Endothelial cell of umbilical vein (primary cell): ENCODE results near the gene XXYLT1. TPM values are rescaled to one million over a fixed set of nuclear protein-coding genes. Genes with fewer than 3 reads are reported as not detected.

ENCODE experiments used
- BruUV-seq: library from RNA; stranded (reverse); fragments of 400-500 nt; replicated peaks from 2 replicates; lab custom pipeline; 2021; lab: Mats Ljungman, UMichigan
- CTCF ChIA-PET: fragments of 300-600, 350-600 bp; sonication (Branson Sonifier 250); formaldehyde crosslinking; loops from one replicate; lab custom pipeline; 2021; ENCODE audit warnings: antibody characterized with exemption, inconsistent platforms; lab: Charles Lee
- POLR2A ChIA-PET: fragments of 300-600, 350-600 bp; sonication (Branson Sonifier 250); formaldehyde crosslinking; loops from one replicate; lab custom pipeline; 2021; ENCODE audit warnings: antibody characterized with exemption, inconsistent platforms; lab: Charles Lee
- DNase-seq: peaks from one replicate; pipeline ENCODE4 v3.0.0-alpha.2; 2011; ENCODE audit warnings: low read depth, low spot score
- FAIRE-seq: peaks from 2 replicates; lab custom pipeline; 2011; peaks lifted over from hg19 to GRCh38; lab: Jason Lieb, UNC
- H2AFZ ChIP-seq: 2 replicates; pipeline ENCODE4 v1.6.0; 2012; ENCODE audit warnings: low read depth, low read length, control low read depth, inconsistent platforms
- H3K27ac ChIP-seq: 2 replicates; pipeline ENCODE4 v1.5.1; 2011; ENCODE audit warnings: low read depth, mild to moderate bottlenecking, control low read depth, low read length, moderate library complexity; ENCODE audit not compliant: insufficient read depth
- H3K27me3 ChIP-seq, 2 experiments: 2 replicates each; pipeline versions ENCODE4 v1.6.0 to v1.6.1; 2011; ENCODE audit warnings: low read length in 2 of 2, mixed read lengths in 1 of 2; ENCODE audit not compliant: control insufficient read depth in 2 of 2, insufficient read depth in 2 of 2
- H3K36me3 ChIP-seq, 2 experiments: 2 replicates in 1 of 2; 3 replicates in 1 of 2; pipeline ENCODE4 v1.5.1; 2011; ENCODE audit warnings: low read length in 2 of 2, mild to moderate bottlenecking in 1 of 2, moderate library complexity in 1 of 2; ENCODE audit not compliant: control insufficient read depth in 2 of 2, insufficient read depth in 2 of 2; ENCODE audit errors: extremely low read depth in 1 of 2
- H3K4me1 ChIP-seq: 3 replicates; pipeline ENCODE4 v1.5.1; 2011; ENCODE audit warnings: mild to moderate bottlenecking, low read length; ENCODE audit not compliant: control insufficient read depth, insufficient read depth; ENCODE audit errors: extremely low read depth
- H3K4me2 ChIP-seq: 2 replicates; pipeline ENCODE4 v1.6.1; 2011; ENCODE audit warnings: low read length, control low read depth, mixed read lengths; ENCODE audit not compliant: insufficient read depth
- H3K4me3 ChIP-seq, 3 experiments: fragments of 200-600 bp in 1 of 3; sonication (generic), shearing (Covaris generic) in 1 of 3; replicated peaks in 1 of 3; 2 replicates each; pipeline ENCODE4 v1.5.1; 2011 to 2016; ENCODE audit warnings: control low read depth in 3 of 3, low read length in 3 of 3, mild to moderate bottlenecking in 2 of 3, inconsistent platforms in 1 of 3, low read depth in 1 of 3, moderate library complexity in 1 of 3; ENCODE audit not compliant: insufficient read depth in 1 of 3
- H3K79me2 ChIP-seq: 2 replicates; pipeline ENCODE4 v1.6.0; 2012; ENCODE audit warnings: low read length, inconsistent platforms; ENCODE audit not compliant: control insufficient read depth, insufficient read depth
- H3K9ac ChIP-seq: replicated peaks from 2 replicates; pipeline ENCODE3; 2011; ENCODE audit warnings: low read length, control low read depth; ENCODE audit not compliant: insufficient read depth; ENCODE audit errors: extremely low read depth
- H3K9me1 ChIP-seq: replicated peaks from 3 replicates; pipeline ENCODE4 v1.6.0; 2011; ENCODE audit warnings: mild to moderate bottlenecking, low read length; ENCODE audit not compliant: control insufficient read depth, insufficient read depth; ENCODE audit errors: extremely low read depth
- H3K9me3 ChIP-seq: replicated peaks from 2 replicates; pipeline ENCODE4 v1.5.1; 2012; ENCODE audit warnings: low read length, inconsistent platforms; ENCODE audit not compliant: control insufficient read depth, insufficient read depth
- H4K20me1 ChIP-seq: replicated peaks from 2 replicates; pipeline ENCODE3; 2011; ENCODE audit warnings: mild to moderate bottlenecking, low read length; ENCODE audit not compliant: control insufficient read depth, insufficient read depth; ENCODE audit errors: extremely low read depth
- CTCF ChIP-seq, 2 donors: IDR thresholded peaks; 1 replicate in 1 of 2; 2 replicates in 1 of 2; pipeline ENCODE4 v1.5.1; 2011; ENCODE audit warnings: low read length in 2 of 2, mild to moderate bottlenecking in 2 of 2, moderate library complexity in 2 of 2, control low read depth in 1 of 2, inconsistent platforms in 1 of 2, low read depth in 1 of 2; ENCODE audit not compliant: insufficient read depth in 1 of 2; ENCODE audit errors: extremely low read depth in 1 of 2
- EZH2 ChIP-seq: IDR thresholded peaks from 2 replicates; pipeline ENCODE4 v1.6.1; 2012; ENCODE audit warnings: borderline replicate concordance, low read depth, mild to moderate bottlenecking, moderate library complexity, low read length, inconsistent platforms; ENCODE audit not compliant: severe bottlenecking
- GATA2 ChIP-seq: IDR thresholded peaks from 2 replicates; pipeline ENCODE4 v1.7.0; 2011; ENCODE audit warnings: low read depth, mild to moderate bottlenecking, moderate library complexity, mixed read lengths, low read length; ENCODE audit not compliant: insufficient read length, insufficient read depth
- MAX ChIP-seq: IDR thresholded peaks from 2 replicates; pipeline ENCODE4 v1.6.1; 2011; ENCODE audit not compliant: insufficient read depth, insufficient read length
- MYC ChIP-seq: IDR thresholded peaks from one replicate; pipeline ENCODE4 v1.6.1; 2011; ENCODE audit warnings: mild to moderate bottlenecking, low read depth, low read length
- POLR2A ChIP-seq: IDR thresholded peaks from 2 replicates; pipeline ENCODE4 v1.6.1; 2012; ENCODE audit warnings: low read depth, mild to moderate bottlenecking, control low read depth, low read length
- POLR2AphosphoS5 ChIP-seq: IDR thresholded peaks from 2 replicates; pipeline ENCODE4 v1.6.1; 2012; ENCODE audit warnings: low read depth, mild to moderate bottlenecking, control low read depth, low read length, moderate library complexity; ENCODE audit not compliant: insufficient read depth
- dilution Hi-C: fragments of 300-500 bp; cut with MboI; formaldehyde crosslinking; loops from one replicate; pipeline ENCODE4 v1.15.0; 2019; ENCODE audit warnings: low sequenced_read_pairs; ENCODE audit not compliant: extremely low pct_ligation_motif_present
- intact Hi-C: fragments of 100-400 bp; cut with micrococcal nuclease; formaldehyde crosslinking; loops from one replicate; pipeline ENCODE4 v1.10.0; 2022
- polyA plus RNA-seq, 4 experiments: library from polyadenylated mRNA; depleted of rRNA in 3 of 4; stranded (reverse) in 3 of 4; unstranded in 1 of 4; fragments of >200 nt; gene quantifications; 2 replicates each; pipeline versions ENCODE4 v1.2.1 to v1.2.3, GENCODE V29; 2011 to 2012; ENCODE audit warnings: missing spikeins in 1 of 4
- total RNA-seq: library from RNA; stranded (reverse); gene quantifications from 2 replicates; pipeline ENCODE4 v1.2.3, GENCODE V29; 2021

XXYLT1 gene
- total and polyA plus RNA-seq, 2 donors (not counting 3 experiments of a cell fraction or from before 2014, with no cell fraction given) = 54.4 to 78.1 TPM

GRCh38 chr3:195023576-195023975 lies 247.4 kb downstream of the XXYLT1 start:
- Histone ChIP-seq H3K9me3 (no peaks in the 10 kb centered on the region), H3K4me2 (no peak overlapping the region), H3K4me1 (peaks cover 13% of the 10 kb centered on the region), H3K9ac (no peak overlapping the region), H3K4me3 (no peak overlapping the region), H3K36me3 (no peaks in the 10 kb centered on the region), H3K79me2 (no peaks in the 10 kb centered on the region), H4K20me1 (no peaks in the 10 kb centered on the region), H2AFZ (no peak overlapping the region), H3K27me3 (no peaks in the 10 kb centered on the region), H3K9me1 (no peaks in the 10 kb centered on the region), H3K27ac (no peak overlapping the region)
- intact Hi-C loops (no loop called here), dilution Hi-C loops (no loop called here)
- FAIRE-seq (no peak), DNase-seq (no peak)
- POLR2A ChIA-PET = no interaction called here
- CTCF ChIA-PET = no interaction called here
- no peak for TF ChIP-seq MAX
- BruUV-seq = no TSS peak

- intact Hi-C loops = no loop called here
- no TSS peak for BruUV-seq
- ChIA-PET CTCF (interaction anchor here (0.8 to 3.0 kb wide), 5 partner anchors 7 to 19 kb away, joined by 3 to 9 read pairs (median 3); no protein-coding TSS in a partner anchor), POLR2A (interaction anchor here (1.7 kb wide), 1 partner anchor 9 kb away, joined by 8 read pairs; no protein-coding TSS in a partner anchor)
- H3K27me3 ChIP-seq = no peaks in the 10 kb centered on the region
- no peaks in the 10 kb centered on the region for H3K9me1 ChIP-seq
- dilution Hi-C loops = no loop called here
- no peak overlapping the region for H3K4me3 ChIP-seq
- H4K20me1 ChIP-seq = no peaks in the 10 kb centered on the region
- H2AFZ ChIP-seq = peak overlapping the region; percentile 15
- no peak overlapping the region for H3K4me2 ChIP-seq
- no peak overlapping the region for H3K9ac ChIP-seq
- peaks cover 13% of the 10 kb centered on the region for H3K4me1 ChIP-seq
- no peak for TF ChIP-seq POLR2A
- TF ChIP-seq GATA2 = no peak
- no peak for TF ChIP-seq MYC
- no peak for TF ChIP-seq CTCF (IDR thresholded peaks at IDR 0.05; ENCODE audit: extremely low read depth in 1 of 2, insufficient read depth in 1 of 2, low read depth in 1 of 2, low read length in 2 of 2)
- TF ChIP-seq POLR2AphosphoS5 = no peak
- no peak for TF ChIP-seq EZH2
- FAIRE-seq (no peak), DNase-seq (no peak)
- H3K9me3 ChIP-seq = no peaks in the 10 kb centered on the region
- H3K36me3 ChIP-seq = no peaks in the 10 kb centered on the region
- no peaks in the 10 kb centered on the region for H3K79me2 ChIP-seq
- no peak overlapping the region for H3K27ac ChIP-seq
Observed at GRCh38 chr3:195021692-195022091, 249.3 kb downstream of the XXYLT1 start.
